Measurements from ENCODE around the gene ZNF346.

ZNF346 gene

DNA sequence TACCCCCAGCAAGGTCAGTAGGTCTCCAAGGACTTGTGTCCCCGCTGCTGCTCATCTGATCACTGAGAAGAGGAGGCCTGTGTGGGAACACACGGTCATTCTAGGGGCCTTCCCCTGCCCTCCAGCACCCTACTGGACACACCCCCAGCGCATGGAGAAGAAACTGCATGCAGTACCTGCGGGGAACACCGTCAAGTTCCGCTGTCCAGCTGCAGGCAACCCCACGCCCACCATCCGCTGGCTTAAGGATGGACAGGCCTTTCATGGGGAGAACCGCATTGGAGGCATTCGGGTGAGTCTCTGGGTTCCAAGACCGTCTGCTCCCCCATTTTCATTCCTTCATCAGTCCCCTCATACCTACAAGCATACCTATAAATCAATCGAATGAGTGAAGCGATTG lies 68.3 kb downstream of the ZNF346 start:
- TF ChIP-seq, protein P1, sequence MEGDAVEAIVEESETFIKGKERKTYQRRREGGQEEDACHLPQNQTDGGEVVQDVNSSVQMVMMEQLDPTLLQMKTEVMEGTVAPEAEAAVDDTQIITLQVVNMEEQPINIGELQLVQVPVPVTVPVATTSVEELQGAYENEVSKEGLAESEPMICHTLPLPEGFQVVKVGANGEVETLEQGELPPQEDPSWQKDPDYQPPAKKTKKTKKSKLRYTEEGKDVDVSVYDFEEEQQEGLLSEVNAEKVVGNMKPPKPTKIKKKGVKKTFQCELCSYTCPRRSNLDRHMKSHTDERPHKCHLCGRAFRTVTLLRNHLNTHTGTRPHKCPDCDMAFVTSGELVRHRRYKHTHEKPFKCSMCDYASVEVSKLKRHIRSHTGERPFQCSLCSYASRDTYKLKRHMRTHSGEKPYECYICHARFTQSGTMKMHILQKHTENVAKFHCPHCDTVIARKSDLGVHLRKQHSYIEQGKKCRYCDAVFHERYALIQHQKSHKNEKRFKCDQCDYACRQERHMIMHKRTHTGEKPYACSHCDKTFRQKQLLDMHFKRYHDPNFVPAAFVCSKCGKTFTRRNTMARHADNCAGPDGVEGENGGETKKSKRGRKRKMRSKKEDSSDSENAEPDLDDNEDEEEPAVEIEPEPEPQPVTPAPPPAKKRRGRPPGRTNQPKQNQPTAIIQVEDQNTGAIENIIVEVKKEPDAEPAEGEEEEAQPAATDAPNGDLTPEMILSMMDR (IDR thresholded peaks at IDR 0.05), result no peak

GRCh38 chr5:177091232-177091631 lies 68.7 kb downstream of the ZNF346 start:
- TF ChIP-seq, protein P1 (IDR thresholded peaks at IDR 0.05), result no peak

DNA sequence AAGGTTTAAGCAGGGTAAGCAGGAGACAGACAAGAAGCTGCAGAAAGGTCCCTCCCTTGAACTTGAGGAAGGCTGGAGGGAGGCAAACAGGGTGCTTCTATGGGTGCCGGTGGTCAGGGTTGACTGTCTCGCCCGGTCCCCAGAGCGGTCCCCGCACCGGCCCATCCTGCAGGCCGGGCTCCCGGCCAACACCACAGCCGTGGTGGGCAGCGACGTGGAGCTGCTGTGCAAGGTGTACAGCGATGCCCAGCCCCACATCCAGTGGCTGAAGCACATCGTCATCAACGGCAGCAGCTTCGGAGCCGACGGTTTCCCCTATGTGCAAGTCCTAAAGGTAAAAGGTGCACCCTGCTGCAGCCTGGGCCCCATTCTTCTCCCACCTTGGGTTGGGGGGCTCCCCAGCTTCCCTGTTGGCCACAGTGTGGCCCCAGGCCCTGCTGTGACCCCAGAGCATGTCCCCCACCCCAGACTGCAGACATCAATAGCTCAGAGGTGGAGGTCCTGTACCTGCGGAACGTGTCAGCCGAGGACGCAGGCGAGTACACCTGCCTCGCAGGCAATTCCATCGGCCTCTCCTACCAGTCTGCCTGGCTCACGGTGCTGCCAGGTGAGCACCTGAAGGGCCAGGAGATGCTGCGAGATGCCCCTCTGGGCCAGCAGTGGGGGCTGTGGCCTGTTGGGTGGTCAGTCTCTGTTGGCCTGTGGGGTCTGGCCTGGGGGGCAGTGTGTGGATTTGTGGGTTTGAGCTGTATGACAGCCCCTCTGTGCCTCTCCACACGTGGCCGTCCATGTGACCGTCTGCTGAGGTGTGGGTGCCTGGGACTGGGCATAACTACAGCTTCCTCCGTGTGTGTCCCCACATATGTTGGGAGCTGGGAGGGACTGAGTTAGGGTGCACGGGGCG lies 69.9 kb downstream of the ZNF346 start:
- TF ChIP-seq, protein P1 (IDR thresholded peaks at IDR 0.05), result no peak

GRCh38 chr5:177093082-177093712 lies 70.7 kb downstream of the ZNF346 start:
- TF ChIP-seq, protein P1 (IDR thresholded peaks at IDR 0.05), result no peak

DNA sequence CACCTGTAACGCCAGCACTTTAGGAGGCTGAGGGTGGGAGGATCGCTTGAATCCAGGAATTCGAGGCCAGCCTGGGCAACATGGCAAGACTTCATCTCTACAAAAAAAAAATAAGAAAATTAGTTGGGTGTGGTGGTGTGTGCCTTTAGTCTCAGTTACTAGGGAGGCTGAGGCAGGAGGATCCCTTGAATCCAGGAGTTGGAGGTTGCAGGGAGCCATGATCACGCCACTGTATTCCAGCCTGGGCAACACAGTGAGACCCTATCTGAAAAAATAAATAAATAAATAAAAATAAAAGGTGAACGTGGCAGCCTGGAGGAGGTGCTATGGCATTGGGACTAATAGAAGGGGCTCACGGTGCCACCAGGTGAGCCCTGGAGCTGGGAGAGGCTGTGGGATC lies 71.3 kb downstream of the ZNF346 start:
- TF ChIP-seq, protein P1 (IDR thresholded peaks at IDR 0.05), result no peak

DNA sequence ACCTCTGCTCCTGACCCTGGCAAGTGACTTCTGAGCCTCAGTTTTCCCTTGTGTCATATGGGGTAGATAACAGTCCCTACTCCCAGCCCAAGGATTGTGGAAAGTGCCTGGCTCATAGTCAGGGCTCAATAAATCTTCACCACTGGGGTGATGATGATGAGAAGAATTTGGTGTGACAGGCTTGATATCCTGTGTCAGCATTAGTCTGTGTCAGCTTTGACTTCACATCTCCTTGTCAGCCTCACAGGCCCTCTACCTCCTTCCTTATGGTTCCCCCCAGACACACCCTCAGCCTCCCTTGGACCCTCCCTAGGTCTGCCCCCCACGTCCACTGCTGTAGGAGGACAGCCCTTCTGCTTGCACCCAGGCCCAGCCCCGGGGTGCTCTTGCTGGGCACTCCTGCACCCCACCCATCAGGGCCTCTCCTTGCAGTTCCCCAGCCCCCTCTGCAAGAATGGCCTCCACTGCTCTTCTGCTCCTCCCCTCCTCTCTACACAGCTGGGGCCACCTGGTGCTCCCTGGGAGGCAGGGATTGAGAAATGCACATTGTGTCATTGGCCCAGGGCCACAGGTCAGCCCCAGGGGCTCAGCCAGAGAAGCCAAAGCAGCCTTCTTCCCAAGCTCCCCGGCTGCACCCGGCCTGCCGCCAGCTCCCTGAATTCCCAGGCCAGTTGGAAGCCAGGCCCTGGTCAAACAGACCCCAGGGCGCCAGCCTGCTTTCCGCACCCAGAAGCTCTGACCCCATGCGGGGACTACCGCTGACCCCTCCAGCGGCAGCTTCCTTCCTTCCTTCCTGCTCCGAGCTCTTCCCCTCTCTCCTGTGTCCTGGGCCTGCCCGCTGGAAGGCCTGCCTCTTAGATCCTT lies 72.0 kb downstream of the ZNF346 start:
- TF ChIP-seq, protein P1 (IDR thresholded peaks at IDR 0.05), result no peak

- TF ChIP-seq, protein P1 (IDR thresholded peaks at IDR 0.05), result no peak
These were observed 72.7 kb downstream of the ZNF346 start for GRCh38 chr5:177095088-177095669.
